Activated CD4-positive, alpha-beta T cell treated with anti-CD3 and anti-CD28 coated beads for 36 hours (primary cell): ENCODE results near the gene TANGO6. TPM values are rescaled to one million over a fixed set of nuclear protein-coding genes. Genes with fewer than 3 reads are reported as not detected.

Source experiments
- ATAC-seq: fragments of 200-7000 bp; cut with Tn5 transposase; one replicate; pipeline ENCODE4 v1.10.0; 2021; ENCODE audit warnings: mild to moderate bottlenecking, moderate library complexity
- CTCF ChIA-PET: fragments of 350-600 bp; sonication (Branson Sonifier 250); formaldehyde crosslinking; loops from one replicate; lab custom pipeline; 2021; ENCODE audit warnings: antibody characterized with exemption; lab: Charles Lee
- POLR2A ChIA-PET: fragments of 350-600 bp; sonication (Branson Sonifier 250); formaldehyde crosslinking; loops from one replicate; lab custom pipeline; 2021; ENCODE audit warnings: antibody characterized with exemption, inconsistent platforms; lab: Charles Lee
- DNase-seq: peaks from one replicate; pipeline ENCODE4 v3.0.0-alpha.2; 2020
- H3K27ac Mint-ChIP-seq: one replicate; pipeline ENCODE4 v1.8.0; 2021; ENCODE audit warnings: mixed read lengths
- H3K27me3 Mint-ChIP-seq: one replicate; pipeline ENCODE4 v1.8.0; 2021; ENCODE audit warnings: mixed read lengths
- H3K36me3 Mint-ChIP-seq: one replicate; pipeline ENCODE4 v1.8.0; 2021; ENCODE audit warnings: low read depth, mixed read lengths
- H3K4me1 Mint-ChIP-seq: one replicate; pipeline ENCODE4 v1.8.0; 2021; ENCODE audit warnings: mixed read lengths
- H3K4me3 Mint-ChIP-seq: one replicate; pipeline ENCODE4 v1.8.0; 2021; ENCODE audit warnings: mild to moderate bottlenecking, moderate library complexity, mixed read lengths
- H3K9me3 Mint-ChIP-seq: one replicate; pipeline ENCODE4 v1.8.0; 2021; ENCODE audit warnings: low read depth, mixed read lengths
- intact Hi-C, 2 experiments: fragments of 100-400 bp; cut with DNase I in 1 of 2; cut with micrococcal nuclease in 1 of 2; formaldehyde crosslinking; loops; one replicate each; pipeline versions ENCODE4 v1.14.2 to v1.15.1; 2022 to 2024; cut with DNase I, micrococcal nuclease
- total RNA-seq, 2 experiments: library from RNA; stranded (reverse); gene quantifications; one replicate each; pipeline ENCODE4 v1.2.3, GENCODE V29; 2021

The TANGO6 gene
- total RNA-seq, 2 experiments from 2014 or later: 29.7 to 31.2 TPM

- intact Hi-C loops: no loop called here
- H3K27me3 Mint-ChIP-seq: peaks cover 2% of the 10 kb centered on the region
- peaks cover 19% of the 10 kb centered on the region for H3K36me3 Mint-ChIP-seq
- ATAC-seq: peak; percentile 24
- DNase-seq: no peak
- H3K4me1 Mint-ChIP-seq: peaks cover 3% of the 10 kb centered on the region
- no peaks in the 10 kb centered on the region for H3K9me3 Mint-ChIP-seq
- POLR2A ChIA-PET: no interaction called here
- CTCF ChIA-PET: interaction anchor here (0.6 to 5.4 kb wide), 18 partner anchors 10 to 522 kb away, joined by 3 to 59 read pairs (median 3); partner anchors contain the start of gene SNTB2
- no peak overlapping the region for H3K4me3 Mint-ChIP-seq
- H3K27ac Mint-ChIP-seq: no peak overlapping the region
These were observed 269.9 kb downstream of the TANGO6 start for GRCh38 chr16:69113216-69113615.

DNA sequence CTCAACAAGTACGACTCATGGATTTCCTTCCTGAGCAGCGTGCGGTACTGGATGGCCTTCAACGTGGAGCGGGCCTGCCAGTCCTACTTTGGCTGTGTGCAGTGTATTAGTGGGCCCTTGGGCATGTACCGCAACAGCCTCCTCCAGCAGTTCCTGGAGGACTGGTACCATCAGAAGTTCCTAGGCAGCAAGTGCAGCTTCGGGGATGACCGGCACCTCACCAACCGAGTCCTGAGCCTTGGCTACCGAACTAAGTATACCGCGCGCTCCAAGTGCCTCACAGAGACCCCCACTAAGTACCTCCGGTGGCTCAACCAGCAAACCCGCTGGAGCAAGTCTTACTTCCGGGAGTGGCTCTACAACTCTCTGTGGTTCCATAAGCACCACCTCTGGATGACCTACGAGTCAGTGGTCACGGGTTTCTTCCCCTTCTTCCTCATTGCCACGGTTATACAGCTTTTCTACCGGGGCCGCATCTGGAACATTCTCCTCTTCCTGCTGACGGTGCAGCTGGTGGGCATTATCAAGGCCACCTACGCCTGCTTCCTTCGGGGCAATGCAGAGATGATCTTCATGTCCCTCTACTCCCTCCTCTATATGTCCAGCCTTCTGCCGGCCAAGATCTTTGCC, 271.1 kb downstream of the TANGO6 start:
- Mint-ChIP-seq H3K4me1 (peaks cover 2% of the 10 kb centered on the region), H3K9me3 (no peaks in the 10 kb centered on the region), H3K4me3 (no peak overlapping the region), H3K36me3 (peaks cover 25% of the 10 kb centered on the region), H3K27ac (no peak overlapping the region), H3K27me3 (no peaks in the 10 kb centered on the region)
- no peak for ATAC-seq
- POLR2A ChIA-PET: no interaction called here
- no peak for DNase-seq
- CTCF ChIA-PET: interaction anchor here (0.6 to 5.4 kb wide), 9 partner anchors 9 to 608 kb away, joined by 3 to 59 read pairs (median 4); no protein-coding TSS in a partner anchor
- intact Hi-C loops: no loop called here

DNA sequence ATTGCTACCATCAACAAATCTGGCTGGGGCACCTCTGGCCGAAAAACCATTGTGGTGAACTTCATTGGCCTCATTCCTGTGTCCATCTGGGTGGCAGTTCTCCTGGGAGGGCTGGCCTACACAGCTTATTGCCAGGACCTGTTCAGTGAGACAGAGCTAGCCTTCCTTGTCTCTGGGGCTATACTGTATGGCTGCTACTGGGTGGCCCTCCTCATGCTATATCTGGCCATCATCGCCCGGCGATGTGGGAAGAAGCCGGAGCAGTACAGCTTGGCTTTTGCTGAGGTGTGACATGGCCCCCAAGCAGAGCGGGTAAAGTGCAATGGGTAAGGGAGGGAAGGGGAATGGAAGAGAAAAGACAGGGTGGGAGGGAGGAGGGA, 271.6 kb downstream of the TANGO6 start:
- Mint-ChIP-seq H3K27ac (no peak overlapping the region), H3K27me3 (no peaks in the 10 kb centered on the region), H3K36me3 (peaks cover 24% of the 10 kb centered on the region), H3K4me3 (no peak overlapping the region), H3K4me1 (peaks cover 2% of the 10 kb centered on the region), H3K9me3 (no peaks in the 10 kb centered on the region)
- DNase-seq: no peak
- no peak for ATAC-seq
- ChIA-PET CTCF (interaction anchor here (0.6 to 5.4 kb wide), 3 partner anchors 8 to 471 kb away, joined by 4 to 59 read pairs (median 4); no protein-coding TSS in a partner anchor), POLR2A (no interaction called here)
- intact Hi-C loops: no loop called here

GRCh38 chr16:69115361-69115760, 272.0 kb downstream of the TANGO6 start:
- Mint-ChIP-seq H3K9me3 (no peaks in the 10 kb centered on the region), H3K36me3 (peaks cover 27% of the 10 kb centered on the region), H3K4me1 (peaks cover 2% of the 10 kb centered on the region), H3K27me3 (no peaks in the 10 kb centered on the region), H3K4me3 (no peak overlapping the region), H3K27ac (no peak overlapping the region)
- CTCF ChIA-PET: interaction anchor here (1.1 to 5.4 kb wide), 2 partner anchors 8 to 9 kb away, joined by 7 to 59 read pairs; no protein-coding TSS in a partner anchor
- intact Hi-C loops: no loop called here
- POLR2A ChIA-PET: no interaction called here
- DNase-seq (no peak), ATAC-seq (no peak)

- H3K36me3 Mint-ChIP-seq: peaks cover 31% of the 10 kb centered on the region
- no peaks in the 10 kb centered on the region for H3K27me3 Mint-ChIP-seq
- intact Hi-C loops: no loop called here
- no peak overlapping the region for H3K27ac Mint-ChIP-seq
- H3K4me3 Mint-ChIP-seq: no peak overlapping the region
- ChIA-PET CTCF (interaction anchor here (0.8 to 1.4 kb wide), 6 partner anchors 8 to 413 kb away, joined by 3 to 7 read pairs (median 4); partner anchors contain the start of genes CHTF8 and UTP4), POLR2A (no interaction called here)
- H3K4me1 Mint-ChIP-seq: peaks cover 2% of the 10 kb centered on the region
- H3K9me3 Mint-ChIP-seq: no peaks in the 10 kb centered on the region
- ATAC-seq (no peak), DNase-seq (no peak)
These were observed 272.5 kb downstream of the TANGO6 start for GRCh38 chr16:69115837-69116236.

DNA sequence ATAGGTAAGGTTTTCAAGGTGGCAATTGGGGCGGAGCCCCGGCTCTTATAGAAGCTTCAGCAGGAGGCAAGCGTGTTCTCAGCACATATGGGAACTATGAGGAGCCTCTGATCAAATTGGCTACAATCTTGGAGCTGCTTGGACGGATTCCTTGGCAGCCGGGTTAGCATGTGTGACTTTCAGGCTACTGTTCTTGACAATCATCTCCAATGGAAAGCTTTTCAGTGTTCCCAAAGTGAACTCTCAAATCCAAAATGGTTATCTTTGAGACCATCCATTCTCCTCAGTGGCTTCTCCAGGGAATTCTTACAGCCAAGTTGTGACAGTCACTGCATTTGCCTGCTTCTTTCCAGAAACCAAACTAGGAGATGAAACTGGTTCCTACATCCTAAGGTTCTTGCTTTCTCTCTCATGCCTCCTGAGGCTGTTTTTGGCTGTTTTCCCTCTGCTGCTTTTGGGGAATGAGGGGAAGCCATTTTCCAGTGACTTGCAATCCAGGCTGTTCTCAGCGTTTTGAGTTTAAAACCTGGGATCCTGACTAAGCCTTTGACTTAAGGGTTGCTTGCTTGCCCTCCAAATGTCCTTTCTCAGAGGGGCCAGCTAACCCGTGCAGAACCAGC, 273.0 kb downstream of the TANGO6 start:
- no peak overlapping the region for H3K4me3 Mint-ChIP-seq
- ATAC-seq (no peak), DNase-seq (no peak)
- no peaks in the 10 kb centered on the region for H3K9me3 Mint-ChIP-seq
- H3K27ac Mint-ChIP-seq: no peak overlapping the region
- H3K27me3 Mint-ChIP-seq: no peaks in the 10 kb centered on the region
- ChIA-PET POLR2A (no interaction called here), CTCF (interaction anchor here (0.8 to 1.4 kb wide), 6 partner anchors 8 to 414 kb away, joined by 3 to 7 read pairs (median 4); partner anchors contain the start of genes CHTF8 and UTP4)
- intact Hi-C loops: no loop called here
- peaks cover 36% of the 10 kb centered on the region for H3K36me3 Mint-ChIP-seq
- peaks cover 2% of the 10 kb centered on the region for H3K4me1 Mint-ChIP-seq

DNA sequence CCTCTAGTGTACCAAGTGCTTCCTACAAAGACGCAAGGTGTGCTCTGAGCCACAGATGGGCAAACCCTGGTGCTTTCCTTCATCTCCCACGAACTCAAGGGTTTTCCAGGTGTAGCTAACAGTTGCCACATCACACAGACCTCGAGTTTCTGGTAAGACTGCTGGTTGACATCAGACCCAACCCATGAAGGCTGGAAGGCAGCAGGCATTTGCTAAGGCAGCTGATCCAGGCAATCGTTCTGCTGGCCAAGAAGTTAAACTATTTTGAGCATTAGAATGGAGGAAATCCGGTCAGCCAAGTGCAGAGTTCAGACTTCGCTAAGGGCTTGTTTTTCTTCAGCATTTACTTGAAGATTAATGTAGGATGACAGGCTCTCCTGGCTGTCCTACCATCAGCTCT, 273.6 kb downstream of the TANGO6 start:
- Mint-ChIP-seq H3K36me3 (peaks cover 38% of the 10 kb centered on the region), H3K27me3 (no peaks in the 10 kb centered on the region), H3K4me3 (no peak overlapping the region), H3K27ac (no peak overlapping the region), H3K4me1 (peaks cover 2% of the 10 kb centered on the region), H3K9me3 (no peaks in the 10 kb centered on the region)
- ATAC-seq: no peak
- CTCF ChIA-PET: interaction anchor here (0.9 to 1.4 kb wide), 3 partner anchors 13 to 270 kb away, joined by 4 to 5 read pairs (median 5); partner anchors contain the start of genes CHTF8 and UTP4
- intact Hi-C loops: no loop called here
- no peak for DNase-seq
- POLR2A ChIA-PET: interaction anchor here (0.6 kb wide), 1 partner anchor 678 kb away, joined by 4 read pairs; no protein-coding TSS in a partner anchor

DNA sequence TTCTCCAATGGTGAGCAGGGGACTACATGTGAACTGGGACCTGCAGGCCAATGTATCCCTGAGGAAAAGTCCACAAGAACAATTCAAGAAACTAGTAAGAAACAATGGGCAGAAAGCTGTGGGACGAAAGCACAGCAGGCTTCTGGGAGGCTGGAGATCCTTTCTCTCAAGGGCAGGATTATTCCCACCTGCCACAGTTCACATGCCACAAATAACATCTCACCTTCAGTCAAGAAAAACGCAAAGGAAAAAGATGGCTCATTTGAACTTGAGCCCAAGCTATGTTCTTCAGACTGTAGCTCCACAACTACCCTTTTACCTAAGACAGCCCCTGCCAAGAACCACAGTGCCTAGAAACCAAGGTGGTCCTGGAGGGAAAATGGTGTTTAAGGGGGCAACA, 275.1 kb downstream of the TANGO6 start:
- Mint-ChIP-seq H3K27me3 (no peaks in the 10 kb centered on the region), H3K9me3 (no peaks in the 10 kb centered on the region), H3K36me3 (peaks cover 42% of the 10 kb centered on the region), H3K27ac (no peak overlapping the region), H3K4me1 (peaks cover 2% of the 10 kb centered on the region), H3K4me3 (no peak overlapping the region)
- ATAC-seq (no peak), DNase-seq (no peak)
- POLR2A ChIA-PET: interaction anchor here (0.6 kb wide), 1 partner anchor 1208 kb away, joined by 3 read pairs; no protein-coding TSS in a partner anchor
- intact Hi-C loops: no loop called here
- CTCF ChIA-PET: interaction anchor here (0.9 to 1.3 kb wide), 3 partner anchors 10 to 15 kb away, joined by 3 to 5 read pairs (median 3); no protein-coding TSS in a partner anchor

DNA sequence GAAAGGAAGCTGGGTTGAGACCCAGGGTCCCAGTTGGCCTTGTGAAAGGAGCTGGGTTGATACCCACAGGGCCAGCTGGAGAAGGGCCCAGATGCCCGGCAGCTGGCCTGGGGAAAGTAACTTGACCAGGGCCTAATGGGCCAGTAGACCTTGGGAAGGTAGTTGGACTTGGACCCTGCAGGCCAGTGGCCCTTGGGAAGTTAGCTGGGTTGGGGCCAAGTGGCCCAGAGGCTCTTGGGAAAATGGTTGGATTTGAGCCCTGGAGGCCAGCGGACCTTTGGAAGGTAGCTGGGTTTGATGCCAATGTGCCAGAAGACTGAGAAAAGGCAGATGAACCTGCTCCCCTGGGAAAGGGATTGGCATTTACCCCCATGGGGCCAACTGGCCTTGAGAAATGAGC, 275.7 kb downstream of the TANGO6 start:
- Mint-ChIP-seq H3K4me1 (peaks cover 3% of the 10 kb centered on the region), H3K27ac (no peak overlapping the region), H3K27me3 (no peaks in the 10 kb centered on the region), H3K4me3 (no peak overlapping the region), H3K9me3 (no peaks in the 10 kb centered on the region), H3K36me3 (peaks cover 43% of the 10 kb centered on the region)
- CTCF ChIA-PET: interaction anchor here (0.9 to 1.3 kb wide), 2 partner anchors 10 to 11 kb away, joined by 3 to 5 read pairs; no protein-coding TSS in a partner anchor
- DNase-seq (no peak), ATAC-seq (no peak)
- intact Hi-C loops: no loop called here
- POLR2A ChIA-PET: interaction anchor here (0.6 kb wide), 1 partner anchor 1209 kb away, joined by 3 read pairs; no protein-coding TSS in a partner anchor

GRCh38 chr16:69119536-69119935, 276.2 kb downstream of the TANGO6 start:
- Mint-ChIP-seq H3K27ac (no peak overlapping the region), H3K9me3 (no peaks in the 10 kb centered on the region), H3K4me3 (no peak overlapping the region), H3K4me1 (peaks cover 5% of the 10 kb centered on the region), H3K27me3 (no peaks in the 10 kb centered on the region), H3K36me3 (peaks cover 45% of the 10 kb centered on the region)
- ATAC-seq: no peak
- POLR2A ChIA-PET: no interaction called here
- DNase-seq: no peak
- CTCF ChIA-PET: interaction anchor here (0.9 kb wide), 1 partner anchor 11 kb away, joined by 3 read pairs; no protein-coding TSS in a partner anchor
- intact Hi-C loops: no loop called here

- Mint-ChIP-seq H3K9me3 (no peaks in the 10 kb centered on the region), H3K27ac (no peak overlapping the region), H3K27me3 (no peaks in the 10 kb centered on the region), H3K4me3 (no peak overlapping the region), H3K36me3 (peaks cover 45% of the 10 kb centered on the region), H3K4me1 (peaks cover 5% of the 10 kb centered on the region)
- no peak for ATAC-seq
- intact Hi-C loops: loop anchor here in 1 of 2 experiments (5.0 kb wide), 1 partner anchor 218 kb away; no protein-coding TSS in a partner anchor
- POLR2A ChIA-PET: no interaction called here
- no peak for DNase-seq
- CTCF ChIA-PET: interaction anchor here (6.3 kb wide), 1 partner anchor 8 kb away, joined by 59 read pairs; no protein-coding TSS in a partner anchor
These were observed 276.8 kb downstream of the TANGO6 start for GRCh38 chr16:69120096-69120664.
